ENCODE data around the gene ERCC6L2.
A peak's percentile ranks its signal among the peaks of the same experiment; 100 is the strongest.

ERCC6L2 gene, protein sequence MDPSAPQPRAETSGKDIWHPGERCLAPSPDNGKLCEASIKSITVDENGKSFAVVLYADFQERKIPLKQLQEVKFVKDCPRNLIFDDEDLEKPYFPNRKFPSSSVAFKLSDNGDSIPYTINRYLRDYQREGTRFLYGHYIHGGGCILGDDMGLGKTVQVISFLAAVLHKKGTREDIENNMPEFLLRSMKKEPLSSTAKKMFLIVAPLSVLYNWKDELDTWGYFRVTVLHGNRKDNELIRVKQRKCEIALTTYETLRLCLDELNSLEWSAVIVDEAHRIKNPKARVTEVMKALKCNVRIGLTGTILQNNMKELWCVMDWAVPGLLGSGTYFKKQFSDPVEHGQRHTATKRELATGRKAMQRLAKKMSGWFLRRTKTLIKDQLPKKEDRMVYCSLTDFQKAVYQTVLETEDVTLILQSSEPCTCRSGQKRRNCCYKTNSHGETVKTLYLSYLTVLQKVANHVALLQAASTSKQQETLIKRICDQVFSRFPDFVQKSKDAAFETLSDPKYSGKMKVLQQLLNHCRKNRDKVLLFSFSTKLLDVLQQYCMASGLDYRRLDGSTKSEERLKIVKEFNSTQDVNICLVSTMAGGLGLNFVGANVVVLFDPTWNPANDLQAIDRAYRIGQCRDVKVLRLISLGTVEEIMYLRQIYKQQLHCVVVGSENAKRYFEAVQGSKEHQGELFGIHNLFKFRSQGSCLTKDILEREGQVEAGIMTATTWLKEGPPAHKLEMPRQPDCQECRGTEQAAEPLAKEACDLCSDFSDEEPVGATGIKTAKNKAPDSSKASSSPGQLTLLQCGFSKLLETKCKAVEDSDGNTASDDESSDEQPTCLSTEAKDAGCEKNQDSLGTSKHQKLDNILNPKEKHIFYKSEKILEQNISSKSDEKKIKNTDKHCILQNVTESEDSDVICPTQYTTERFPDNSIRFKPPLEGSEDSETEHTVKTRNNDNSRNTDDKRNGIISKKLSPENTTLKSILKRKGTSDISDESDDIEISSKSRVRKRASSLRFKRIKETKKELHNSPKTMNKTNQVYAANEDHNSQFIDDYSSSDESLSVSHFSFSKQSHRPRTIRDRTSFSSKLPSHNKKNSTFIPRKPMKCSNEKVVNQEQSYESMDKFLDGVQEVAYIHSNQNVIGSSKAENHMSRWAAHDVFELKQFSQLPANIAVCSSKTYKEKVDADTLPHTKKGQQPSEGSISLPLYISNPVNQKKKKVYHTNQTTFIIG (N-terminal part only)

DNA sequence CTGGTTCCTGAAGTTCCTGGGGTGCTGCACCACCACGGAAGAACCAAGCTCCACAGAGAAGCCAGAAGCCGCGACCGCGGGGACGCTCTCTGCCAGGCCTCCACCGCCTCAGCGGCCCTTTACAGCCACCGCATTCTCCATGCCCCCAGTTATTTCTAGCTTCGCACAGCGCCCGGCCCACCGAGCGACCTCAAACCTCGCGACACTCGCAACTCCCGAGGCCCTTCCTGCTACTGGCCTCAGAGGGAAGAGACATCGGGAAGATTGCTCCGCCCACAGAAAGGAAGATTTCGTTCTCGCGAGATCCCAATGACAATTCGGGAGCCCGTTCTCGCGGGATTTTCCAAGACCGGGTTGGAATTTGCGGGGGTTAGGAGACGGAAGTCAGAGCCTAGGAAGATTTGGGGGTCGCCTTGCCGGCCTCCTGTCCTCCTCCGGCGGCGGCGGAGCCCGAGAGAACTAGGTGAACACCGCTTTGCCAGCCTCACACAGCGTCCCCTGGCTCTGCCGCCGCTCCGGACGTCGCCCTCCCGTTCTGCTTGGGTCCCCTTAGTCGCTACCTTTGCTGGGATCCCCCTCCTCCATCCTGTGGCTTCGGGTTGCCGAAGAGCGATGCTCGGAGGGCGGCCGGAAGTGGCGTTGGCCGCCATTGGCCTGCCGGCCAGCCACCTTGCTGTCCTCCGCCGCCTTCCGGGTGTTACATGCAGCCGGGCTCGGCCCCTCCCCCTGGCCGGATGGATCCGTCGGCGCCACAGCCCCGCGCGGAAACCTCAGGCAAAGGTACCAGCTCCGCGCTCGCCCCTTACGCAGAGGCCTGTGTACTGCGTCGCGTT, at the start of gene ERCC6L2:
ERCC6L2 (plus strand) TSS at position 387 of the 833 bp plus-strand sequence; CDS start at position 735, 348 bp downstream.
- Histone ChIP-seq H4K20me1 (ENCODE audit: insufficient read depth, low read length) (no peaks in the 10 kb centered on the region), H3K36me3 (replicated peaks; ENCODE audit: low read depth, low read length) (peaks cover 42% of the 10 kb centered on the region)

DNA sequence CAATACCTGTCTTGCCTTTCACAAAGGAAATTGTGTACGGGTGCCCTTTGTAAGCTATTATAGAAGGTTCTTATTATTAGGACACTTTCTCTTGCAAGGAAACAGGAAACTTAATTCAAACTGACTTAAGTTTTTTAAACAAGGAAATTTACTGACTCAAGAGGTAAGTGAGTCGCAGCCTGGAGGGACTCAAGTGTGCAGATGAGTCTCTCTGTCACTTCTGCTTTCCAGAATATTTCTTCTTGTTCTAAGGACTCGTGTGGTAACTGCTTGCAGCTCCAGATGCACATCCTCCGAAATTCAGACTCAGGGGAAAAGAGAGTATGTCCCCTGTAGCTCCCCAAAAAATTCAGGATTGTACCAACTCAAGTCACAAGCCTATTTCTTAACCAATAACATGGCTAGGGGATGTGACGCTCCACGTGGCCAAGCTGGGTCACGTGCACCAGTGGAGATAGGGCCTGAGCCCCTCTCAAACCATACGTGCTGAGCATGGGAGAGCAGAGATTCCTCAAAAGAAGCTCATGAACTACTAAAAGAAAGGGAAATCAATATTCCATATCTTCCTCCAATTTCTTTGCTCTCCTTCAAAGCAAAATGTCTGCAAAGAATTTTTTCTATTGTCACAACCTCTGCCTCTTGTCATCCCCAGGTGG, 49.2 kb upstream of the ERCC6L2 start:
- Histone ChIP-seq H3K9me3 (ENCODE audit: insufficient read depth, low read length) (no peaks in the 10 kb centered on the region), H3K27me3 (ENCODE audit: low read depth, low read length) (peaks cover 5% of the 10 kb centered on the region; the same call in 1 of the 2 replicates), H3K36me3 (replicated peaks; ENCODE audit: low read depth, low read length) (peaks cover 3% of the 10 kb centered on the region), H3K4me1 (ENCODE audit: low read length) (peaks cover 51% of the 10 kb centered on the region), H3K4me2 (ENCODE audit: low read length) (peak overlapping the region; percentile 48), H2AFZ (ENCODE audit: low read depth, low read length) (peak overlapping the region; percentile 37; the same call in 1 of the 2 replicates), H3K27ac (ENCODE audit: low read length) (peak overlapping the region; percentile 12; the same call in 1 of the 2 replicates), H3K4me3 (ENCODE audit: low read length) (peak overlapping the region; percentile 19; the same call in 1 of the 2 replicates), H4K20me1 (ENCODE audit: insufficient read depth, low read length) (no peaks in the 10 kb centered on the region), H3K9ac (ENCODE audit: low read length) (peak overlapping the region; percentile 4; the same call in 1 of the 2 replicates), H3K79me2 (ENCODE audit: low read length) (no peaks in the 10 kb centered on the region)
- TF ChIP-seq, protein P1, sequence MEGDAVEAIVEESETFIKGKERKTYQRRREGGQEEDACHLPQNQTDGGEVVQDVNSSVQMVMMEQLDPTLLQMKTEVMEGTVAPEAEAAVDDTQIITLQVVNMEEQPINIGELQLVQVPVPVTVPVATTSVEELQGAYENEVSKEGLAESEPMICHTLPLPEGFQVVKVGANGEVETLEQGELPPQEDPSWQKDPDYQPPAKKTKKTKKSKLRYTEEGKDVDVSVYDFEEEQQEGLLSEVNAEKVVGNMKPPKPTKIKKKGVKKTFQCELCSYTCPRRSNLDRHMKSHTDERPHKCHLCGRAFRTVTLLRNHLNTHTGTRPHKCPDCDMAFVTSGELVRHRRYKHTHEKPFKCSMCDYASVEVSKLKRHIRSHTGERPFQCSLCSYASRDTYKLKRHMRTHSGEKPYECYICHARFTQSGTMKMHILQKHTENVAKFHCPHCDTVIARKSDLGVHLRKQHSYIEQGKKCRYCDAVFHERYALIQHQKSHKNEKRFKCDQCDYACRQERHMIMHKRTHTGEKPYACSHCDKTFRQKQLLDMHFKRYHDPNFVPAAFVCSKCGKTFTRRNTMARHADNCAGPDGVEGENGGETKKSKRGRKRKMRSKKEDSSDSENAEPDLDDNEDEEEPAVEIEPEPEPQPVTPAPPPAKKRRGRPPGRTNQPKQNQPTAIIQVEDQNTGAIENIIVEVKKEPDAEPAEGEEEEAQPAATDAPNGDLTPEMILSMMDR (IDR thresholded peaks at IDR 0.05; ENCODE audit: low read depth, low read length), result no peak
- no peak for TF ChIP-seq EZH2phosphoT487 (IDR thresholded peaks at IDR 0.05; ENCODE audit: low read depth)

More for the DNA sequence above, at the start of gene ERCC6L2:
- H3K79me2 ChIP-seq (ENCODE audit: low read length), result peaks cover 32% of the 10 kb centered on the region; the same call in 1 of the 2 replicates
- no peaks in the 10 kb centered on the region for H3K9me3 ChIP-seq (ENCODE audit: insufficient read depth, low read length)
- no peak within 1 kb of the TSS; the same call in 1 of the 2 replicates for H3K4me2 ChIP-seq (ENCODE audit: low read length)
- H2AFZ ChIP-seq (ENCODE audit: low read depth, low read length), result peak within 1 kb of the TSS; percentile 91
- H3K4me1 ChIP-seq (ENCODE audit: low read length), result peaks cover 12% of the 10 kb centered on the region
- TF ChIP-seq EZH2phosphoT487 (IDR thresholded peaks at IDR 0.05; ENCODE audit: low read depth), result no peak
- TF ChIP-seq, protein P1 (IDR thresholded peaks at IDR 0.05; ENCODE audit: low read depth, low read length), result no peak
- H3K27me3 ChIP-seq (ENCODE audit: low read depth, low read length), result no peaks in the 10 kb centered on the region
- no peak within 1 kb of the TSS for H3K9ac ChIP-seq (ENCODE audit: low read length)
- H3K4me3 ChIP-seq (ENCODE audit: low read length), result no peak within 1 kb of the TSS
- H3K27ac ChIP-seq (ENCODE audit: low read length), result no peak within 1 kb of the TSS

DNA sequence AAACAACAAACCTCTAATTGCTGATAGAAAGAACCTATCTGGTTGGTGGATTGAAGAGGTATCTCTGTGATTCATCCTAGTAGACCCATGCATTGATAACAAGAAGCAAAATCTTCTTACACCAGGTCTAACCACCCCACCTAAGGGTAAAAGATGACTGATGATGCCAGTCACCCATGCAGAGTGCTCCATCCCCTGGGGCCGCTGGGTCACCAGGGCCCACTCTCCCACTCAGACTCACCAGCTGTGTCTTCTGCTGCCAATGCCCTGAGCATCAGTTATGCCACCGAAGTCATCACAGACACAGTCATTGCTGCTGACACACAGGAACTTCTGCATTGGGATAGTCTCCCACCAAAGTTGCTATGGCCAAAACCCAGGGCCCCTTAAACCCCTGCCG, 44.7 kb upstream of the ERCC6L2 start:
- Histone ChIP-seq H3K27ac (ENCODE audit: low read length) (no peak overlapping the region), H3K4me3 (ENCODE audit: low read length) (no peak overlapping the region), H3K9ac (ENCODE audit: low read length) (no peak overlapping the region), H3K79me2 (ENCODE audit: low read length) (no peaks in the 10 kb centered on the region), H4K20me1 (ENCODE audit: insufficient read depth, low read length) (no peaks in the 10 kb centered on the region), H3K4me2 (ENCODE audit: low read length) (no peak overlapping the region), H3K9me3 (ENCODE audit: insufficient read depth, low read length) (no peaks in the 10 kb centered on the region), H3K36me3 (replicated peaks; ENCODE audit: low read depth, low read length) (no peaks in the 10 kb centered on the region), H2AFZ (ENCODE audit: low read depth, low read length) (no peak overlapping the region), H3K4me1 (ENCODE audit: low read length) (peaks cover 9% of the 10 kb centered on the region), H3K27me3 (ENCODE audit: low read depth, low read length) (no peaks in the 10 kb centered on the region)
- no peak for TF ChIP-seq EZH2phosphoT487 (IDR thresholded peaks at IDR 0.05; ENCODE audit: low read depth)
- TF ChIP-seq, protein P1 (IDR thresholded peaks at IDR 0.05; ENCODE audit: low read depth, low read length), result no peak
